WTC11 (cell line): ENCODE results near the gene PGK2. TPM values are rescaled to one million over a fixed set of nuclear protein-coding genes. Genes with fewer than 3 reads are reported as not detected.
"Not testable (repeated sequence)": the region's sequence is repeated elsewhere in the genome, so short reads cannot be mapped to it uniquely, and the experiment has no call there.

Experiments
- ATAC-seq: fragments of 200-7000 bp; cut with Tn5 transposase; 2 replicates; pipeline ENCODE4 v1.10.0; 2021; ENCODE audit warnings: mild to moderate bottlenecking, moderate library complexity
- CTCF ChIA-PET: fragments of 300-600 bp; sonication (Branson Sonifier 250); formaldehyde crosslinking; loops from one replicate; lab custom pipeline; 2021; ENCODE audit warnings: antibody characterized with exemption; lab: Charles Lee
- POLR2A ChIA-PET: fragments of 350-600 bp; sonication (Branson Sonifier 250); formaldehyde crosslinking; loops from one replicate; lab custom pipeline; 2021; ENCODE audit warnings: antibody characterized with exemption; lab: Charles Lee
- DNase-seq: peaks from one replicate; pipeline ENCODE4 v3.0.0; 2021; ENCODE audit warnings: low spot score
- H3K27ac Mint-ChIP-seq: 2 replicates; pipeline ENCODE4 v1.8.0; 2021; ENCODE audit warnings: mixed read lengths
- H3K27me3 Mint-ChIP-seq: 2 replicates; pipeline ENCODE4 v1.8.0; 2021; ENCODE audit warnings: low read depth, mild to moderate bottlenecking, moderate library complexity, mixed read lengths
- H3K36me3 Mint-ChIP-seq: 2 replicates; pipeline ENCODE4 v1.8.0; 2021; ENCODE audit warnings: mixed read lengths
- H3K4me1 Mint-ChIP-seq: 2 replicates; pipeline ENCODE4 v1.8.0; 2022; ENCODE audit warnings: mixed read lengths
- H3K4me3 Mint-ChIP-seq: 2 replicates; pipeline ENCODE4 v1.8.0; 2021; ENCODE audit warnings: mild to moderate bottlenecking, moderate library complexity, mixed read lengths
- H3K9me3 Mint-ChIP-seq: 2 replicates; pipeline ENCODE4 v1.8.0; 2021; ENCODE audit warnings: mixed read lengths
- ATF6 ChIP-seq: sonication (generic); formaldehyde crosslinking; IDR thresholded peaks from 2 replicates; pipeline ENCODE4 v1.8.1; 2023; ENCODE audit warnings: mild to moderate bottlenecking, missing genetic modification reagents
- E2F1 ChIP-seq: sonication (generic); formaldehyde crosslinking; IDR thresholded peaks from 2 replicates; pipeline ENCODE4 v1.8.0; 2022; ENCODE audit warnings: mild to moderate bottlenecking, missing genetic modification reagents
- ETV6 ChIP-seq: sonication (generic); formaldehyde crosslinking; IDR thresholded peaks from 2 replicates; pipeline ENCODE4 v1.8.1; 2022; ENCODE audit warnings: mild to moderate bottlenecking, missing genetic modification reagents
- FOXK1 ChIP-seq: sonication (generic); formaldehyde crosslinking; IDR thresholded peaks from 2 replicates; pipeline ENCODE4 v1.8.0; 2022; ENCODE audit warnings: mild to moderate bottlenecking, moderate library complexity, missing genetic modification reagents
- FOXP4 ChIP-seq: sonication (generic); formaldehyde crosslinking; IDR thresholded peaks from 2 replicates; pipeline ENCODE4 v1.8.0; 2022; ENCODE audit warnings: mild to moderate bottlenecking, missing genetic modification reagents
- GABPB1 ChIP-seq: sonication (generic); formaldehyde crosslinking; IDR thresholded peaks from 2 replicates; pipeline ENCODE4 v1.8.1; 2023; ENCODE audit warnings: mild to moderate bottlenecking, missing genetic modification reagents
- GRHL2 ChIP-seq: fragments of 250-450 bp; sonication (Bioruptor Pico); IDR thresholded peaks from 2 replicates; pipeline ENCODE4 v1.8.0; 2022; ENCODE audit warnings: mild to moderate bottlenecking, moderate library complexity; ENCODE audit not compliant: insufficient replicate concordance, severe bottlenecking
- MAX ChIP-seq: sonication (generic); formaldehyde crosslinking; IDR thresholded peaks from 2 replicates; pipeline ENCODE4 v1.8.0; 2022; ENCODE audit warnings: mild to moderate bottlenecking, missing genetic modification reagents
- TEAD1 ChIP-seq: sonication (generic); formaldehyde crosslinking; IDR thresholded peaks from 2 replicates; pipeline ENCODE4 v1.8.0; 2022; ENCODE audit warnings: mild to moderate bottlenecking, missing genetic modification reagents
- ZNF281 ChIP-seq: sonication (generic); formaldehyde crosslinking; IDR thresholded peaks from 2 replicates; pipeline ENCODE4 v1.8.0; 2023; ENCODE audit warnings: mild to moderate bottlenecking, missing genetic modification reagents
- total RNA-seq: library from RNA; stranded (reverse); gene quantifications from 3 replicates; pipeline ENCODE4 v1.2.3, GENCODE V29; 2021

Gene PGK2
- total RNA-seq, 1 experiment from 2014 or later: not detected

GRCh38 chr6:49796842-49797455 lies 9.9 kb upstream of the PGK2 start:
- peak; percentile 34 for DNase-seq
- H3K27me3 Mint-ChIP-seq, H3K36me3 Mint-ChIP-seq, CTCF ChIA-PET, H3K4me1 Mint-ChIP-seq, POLR2A ChIA-PET, ATAC-seq: not testable (repeated sequence)
- Mint-ChIP-seq H3K9me3 (peaks cover 11% of the 10 kb centered on the region), H3K27ac (peak overlapping the region; percentile 80; the same call in 1 of the 2 replicates), H3K4me3 (peak overlapping the region; percentile 86)
- TF ChIP-seq TEAD1 (CRISPR knock-in tag) (0 out of 2 replicates have a peak, but pooled peaks have one; percentile 18), ZNF281 (CRISPR knock-in tag) (0 out of 2 replicates have a peak, but pooled peaks have one; percentile 18), ETV6 (CRISPR knock-in tag) (0 out of 2 replicates have a peak, but pooled peaks have one; percentile 47), FOXP4 (CRISPR knock-in tag) (peak; percentile 64; the same call in 1 of the 2 replicates), MAX (CRISPR knock-in tag) (0 out of 2 replicates have a peak, but pooled peaks have one; percentile 37), FOXK1 (CRISPR knock-in tag) (peak; percentile 84; the same call in 1 of the 2 replicates)

- H3K27ac Mint-ChIP-seq: no peak overlapping the region
- H3K4me3 Mint-ChIP-seq: no peak overlapping the region
- no peak for ATAC-seq
- TF ChIP-seq TEAD1 (CRISPR knock-in tag): no peak
- TF ChIP-seq ATF6 (CRISPR knock-in tag): no peak
- TF ChIP-seq GRHL2 (CRISPR knock-in tag): no peak
- no peak for TF ChIP-seq ZNF281 (CRISPR knock-in tag)
- no peak for TF ChIP-seq GABPB1
- TF ChIP-seq E2F1 (CRISPR knock-in tag): no peak
- DNase-seq: no peak
- CTCF ChIA-PET: no interaction called here
- H3K36me3 Mint-ChIP-seq: peaks cover 10% of the 10 kb centered on the region
- H3K4me1 Mint-ChIP-seq: peaks cover 10% of the 10 kb centered on the region
- peaks cover 33% of the 10 kb centered on the region for H3K9me3 Mint-ChIP-seq
- H3K27me3 Mint-ChIP-seq: no peaks in the 10 kb centered on the region; the same call in 1 of the 2 replicates
- POLR2A ChIA-PET: no interaction called here
Observed at GRCh38 chr6:49790341-49790740, 3.3 kb upstream of the PGK2 start.
